Astrocyte (in vitro differentiated cells and primary cell): ENCODE results near the gene TTLL7. TPM values are rescaled to one million over a fixed set of nuclear protein-coding genes. Genes with fewer than 3 reads are reported as not detected.

Experiments used
- DNase-seq: peaks from one replicate; pipeline ENCODE4 v3.0.0-alpha.2; 2010; ENCODE audit warnings: low read depth
- FAIRE-seq: peaks from 2 replicates; lab custom pipeline; 2011; peaks lifted over from hg19 to GRCh38; lab: Jason Lieb, UNC
- H2AFZ ChIP-seq: 2 replicates; pipeline ENCODE4 v1.6.0; 2012; ENCODE audit warnings: low read depth, low read length, inconsistent platforms
- H3K27ac ChIP-seq: 2 replicates; pipeline ENCODE4 v1.5.1; 2011; ENCODE audit warnings: low read depth, low read length, inconsistent platforms
- H3K27me3 ChIP-seq: 2 replicates; pipeline ENCODE4 v1.6.0; 2011; ENCODE audit warnings: low read length, inconsistent platforms; ENCODE audit not compliant: insufficient read depth
- H3K36me3 ChIP-seq: 2 replicates; pipeline ENCODE4 v1.5.1; 2011; ENCODE audit warnings: low read length, inconsistent platforms; ENCODE audit not compliant: insufficient read depth
- H3K4me1 ChIP-seq: 2 replicates; pipeline ENCODE4 v1.5.1; 2011; ENCODE audit warnings: low read length, inconsistent platforms; ENCODE audit not compliant: insufficient read depth
- H3K4me2 ChIP-seq: 2 replicates; pipeline ENCODE4 v1.6.0; 2012; ENCODE audit warnings: low read length, inconsistent platforms
- H3K4me3 ChIP-seq: 2 replicates; pipeline ENCODE4 v1.5.1; 2011; ENCODE audit warnings: low read depth, mild to moderate bottlenecking, low read length, inconsistent platforms; ENCODE audit not compliant: insufficient read depth
- H3K79me2 ChIP-seq: 2 replicates; pipeline ENCODE4 v1.6.0; 2012; ENCODE audit warnings: mild to moderate bottlenecking, low read length, inconsistent platforms; ENCODE audit not compliant: insufficient read depth
- H3K9ac ChIP-seq: 2 replicates; pipeline ENCODE4 v1.6.0; 2012; ENCODE audit warnings: mild to moderate bottlenecking, low read length, inconsistent platforms
- H3K9me3 ChIP-seq: 2 replicates; pipeline ENCODE4 v1.5.1; 2012; ENCODE audit warnings: low read depth, mild to moderate bottlenecking, low read length, inconsistent platforms; ENCODE audit not compliant: insufficient read depth
- H4K20me1 ChIP-seq: 2 replicates; pipeline ENCODE4 v1.6.0; 2012; ENCODE audit warnings: low read length, inconsistent platforms; ENCODE audit not compliant: insufficient read depth
- H3K27ac Mint-ChIP-seq: one replicate; pipeline ENCODE4 v1.8.0; 2021; ENCODE audit warnings: mild to moderate bottlenecking, mixed read lengths; ENCODE audit not compliant: unreplicated experiment
- H3K27me3 Mint-ChIP-seq: one replicate; pipeline ENCODE4 v1.8.0; 2021; ENCODE audit warnings: low read depth, mixed read lengths; ENCODE audit not compliant: unreplicated experiment
- H3K36me3 Mint-ChIP-seq: one replicate; pipeline ENCODE4 v1.8.0; 2021; ENCODE audit warnings: low read depth, mixed read lengths; ENCODE audit not compliant: unreplicated experiment
- H3K4me1 Mint-ChIP-seq: one replicate; pipeline ENCODE4 v1.8.0; 2021; ENCODE audit warnings: low read depth, mixed read lengths; ENCODE audit not compliant: unreplicated experiment
- H3K4me3 Mint-ChIP-seq: one replicate; pipeline ENCODE4 v1.8.0; 2021; ENCODE audit warnings: mild to moderate bottlenecking, moderate library complexity, mixed read lengths; ENCODE audit not compliant: unreplicated experiment
- H3K9me3 Mint-ChIP-seq: one replicate; pipeline ENCODE4 v1.8.0; 2021; ENCODE audit warnings: mild to moderate bottlenecking, mixed read lengths; ENCODE audit not compliant: unreplicated experiment
- EZH2 ChIP-seq: IDR thresholded peaks from 2 replicates; pipeline ENCODE4 v1.6.1; 2012; ENCODE audit warnings: mild to moderate bottlenecking, low read length, inconsistent platforms; ENCODE audit not compliant: insufficient read depth
- total RNA-seq: library from RNA; stranded (reverse); gene quantifications from 2 replicates; pipeline ENCODE4 v1.2.1, GENCODE V29; 2021
- TF ChIP-seq, protein P1 (sequence below): IDR thresholded peaks from 2 replicates; pipeline ENCODE4 v1.5.1; 2011; ENCODE audit warnings: low read depth, mild to moderate bottlenecking, inconsistent platforms, low read length, moderate library complexity; ENCODE audit not compliant: insufficient read depth

Gene TTLL7
- total RNA-seq, 1 donor from 2014 or later: 28.5 TPM

DNA sequence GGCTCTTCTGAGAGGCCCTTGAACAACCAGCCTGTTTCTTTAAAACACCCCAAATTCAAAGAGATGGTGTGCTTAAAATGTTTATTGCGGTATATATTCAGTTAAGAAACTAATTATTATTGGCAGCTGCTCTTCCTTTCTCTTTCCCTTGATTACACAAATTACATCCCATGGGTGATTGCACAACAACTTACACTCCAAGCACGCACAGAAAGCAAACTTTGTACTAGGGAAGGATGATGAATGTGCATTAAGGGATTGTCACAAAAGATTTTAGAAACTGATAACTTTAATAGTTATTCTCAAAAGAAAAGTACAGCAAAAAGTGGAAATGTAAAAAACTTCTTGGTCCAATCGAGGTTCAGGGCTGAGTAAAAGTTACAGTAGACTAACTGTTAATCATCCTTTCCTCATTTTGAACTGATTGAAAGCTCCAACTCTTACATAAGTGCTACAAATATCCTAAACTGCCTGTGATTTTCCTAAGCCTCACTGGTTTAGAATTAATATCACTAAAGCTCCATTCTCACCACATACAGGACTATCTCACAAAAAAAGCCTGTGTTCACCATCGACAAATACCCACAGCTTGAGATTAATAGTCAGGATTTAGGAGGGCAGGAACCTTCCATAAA is 153.4 kb downstream of the TTLL7 start:
- no peaks in the 10 kb centered on the region for H3K36me3 ChIP-seq
- peaks cover 6% of the 10 kb centered on the region for H3K4me1 Mint-ChIP-seq
- no peaks in the 10 kb centered on the region for H3K36me3 Mint-ChIP-seq
- no peak overlapping the region for H3K4me3 Mint-ChIP-seq
- H3K9me3 ChIP-seq: no peaks in the 10 kb centered on the region
- no peaks in the 10 kb centered on the region for H3K27me3 ChIP-seq
- no peak overlapping the region for H3K4me2 ChIP-seq
- no peaks in the 10 kb centered on the region for H3K79me2 ChIP-seq
- H3K9ac ChIP-seq: no peak overlapping the region
- TF ChIP-seq EZH2: no peak
- TF ChIP-seq, protein P1, sequence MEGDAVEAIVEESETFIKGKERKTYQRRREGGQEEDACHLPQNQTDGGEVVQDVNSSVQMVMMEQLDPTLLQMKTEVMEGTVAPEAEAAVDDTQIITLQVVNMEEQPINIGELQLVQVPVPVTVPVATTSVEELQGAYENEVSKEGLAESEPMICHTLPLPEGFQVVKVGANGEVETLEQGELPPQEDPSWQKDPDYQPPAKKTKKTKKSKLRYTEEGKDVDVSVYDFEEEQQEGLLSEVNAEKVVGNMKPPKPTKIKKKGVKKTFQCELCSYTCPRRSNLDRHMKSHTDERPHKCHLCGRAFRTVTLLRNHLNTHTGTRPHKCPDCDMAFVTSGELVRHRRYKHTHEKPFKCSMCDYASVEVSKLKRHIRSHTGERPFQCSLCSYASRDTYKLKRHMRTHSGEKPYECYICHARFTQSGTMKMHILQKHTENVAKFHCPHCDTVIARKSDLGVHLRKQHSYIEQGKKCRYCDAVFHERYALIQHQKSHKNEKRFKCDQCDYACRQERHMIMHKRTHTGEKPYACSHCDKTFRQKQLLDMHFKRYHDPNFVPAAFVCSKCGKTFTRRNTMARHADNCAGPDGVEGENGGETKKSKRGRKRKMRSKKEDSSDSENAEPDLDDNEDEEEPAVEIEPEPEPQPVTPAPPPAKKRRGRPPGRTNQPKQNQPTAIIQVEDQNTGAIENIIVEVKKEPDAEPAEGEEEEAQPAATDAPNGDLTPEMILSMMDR: no peak
- H3K4me3 ChIP-seq: no peak overlapping the region
- no peaks in the 10 kb centered on the region for H4K20me1 ChIP-seq
- peaks cover 3% of the 10 kb centered on the region for H3K9me3 Mint-ChIP-seq
- H3K27ac ChIP-seq: no peak overlapping the region
- H3K27ac Mint-ChIP-seq: no peak overlapping the region
- DNase-seq (no peak), FAIRE-seq (no peak)
- no peaks in the 10 kb centered on the region for H3K4me1 ChIP-seq
- no peak overlapping the region for H2AFZ ChIP-seq
- no peaks in the 10 kb centered on the region for H3K27me3 Mint-ChIP-seq

DNA sequence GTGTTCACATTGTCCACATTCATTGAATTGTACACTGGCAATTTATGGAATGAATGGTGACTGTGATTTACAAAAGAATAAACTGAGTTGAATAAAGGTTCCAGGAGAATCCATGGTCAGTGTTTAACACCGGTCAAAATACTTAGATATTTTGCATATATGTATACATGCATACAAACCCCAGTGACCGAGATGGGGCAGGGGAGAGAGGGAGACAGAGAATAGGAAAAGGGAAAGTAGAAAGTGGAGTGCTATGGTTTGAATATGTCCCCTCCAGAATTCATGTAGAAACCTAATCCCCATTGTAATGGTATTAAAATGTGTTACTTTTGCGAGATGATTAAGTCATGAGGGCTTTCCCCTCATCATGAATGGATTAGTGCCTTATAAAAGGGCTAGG is 154.4 kb downstream of the TTLL7 start:
- Histone ChIP-seq H4K20me1 (no peaks in the 10 kb centered on the region), H3K4me3 (no peak overlapping the region), H3K4me1 (no peaks in the 10 kb centered on the region), H3K9me3 (no peaks in the 10 kb centered on the region), H3K27ac (no peak overlapping the region), H3K4me2 (no peak overlapping the region), H3K36me3 (no peaks in the 10 kb centered on the region), H3K9ac (no peak overlapping the region), H2AFZ (no peak overlapping the region), H3K27me3 (no peaks in the 10 kb centered on the region), H3K79me2 (no peaks in the 10 kb centered on the region)
- Mint-ChIP-seq H3K27me3 (no peaks in the 10 kb centered on the region), H3K4me3 (no peak overlapping the region), H3K36me3 (no peaks in the 10 kb centered on the region), H3K27ac (no peak overlapping the region), H3K9me3 (peaks cover 3% of the 10 kb centered on the region), H3K4me1 (peaks cover 7% of the 10 kb centered on the region)
- DNase-seq (no peak), FAIRE-seq (no peak)
- TF ChIP-seq EZH2: no peak
- TF ChIP-seq, protein P1: no peak

DNA sequence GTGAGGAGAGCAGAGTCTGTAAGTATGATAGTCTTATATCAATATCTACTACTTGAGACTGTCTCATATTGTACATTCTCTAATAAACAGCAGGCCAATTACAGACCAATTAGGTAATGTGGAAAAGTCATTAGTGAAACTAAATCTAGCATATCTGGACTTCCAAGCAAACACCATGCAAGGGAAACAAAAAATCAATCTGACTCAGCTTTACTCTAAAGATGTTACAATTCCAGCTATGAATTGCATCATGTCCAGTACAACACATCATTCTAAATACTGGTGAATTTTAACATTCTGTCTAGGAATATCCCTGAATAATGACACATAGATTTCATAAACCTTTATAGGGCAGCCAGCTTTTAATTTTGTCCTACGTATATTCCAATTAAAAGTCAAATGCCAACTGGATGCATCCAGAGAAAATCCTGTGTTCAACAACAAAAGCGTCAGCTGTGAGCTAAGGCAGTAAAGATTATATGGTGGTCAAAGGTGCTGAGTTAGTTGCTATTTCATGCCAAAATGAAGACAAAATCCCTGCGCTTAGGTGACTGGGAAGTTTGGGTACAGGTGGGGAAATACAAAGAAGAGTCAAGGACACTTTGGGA is 159.3 kb downstream of the TTLL7 start:
- Histone ChIP-seq H3K9me3 (no peaks in the 10 kb centered on the region), H3K9ac (no peak overlapping the region), H3K4me1 (no peaks in the 10 kb centered on the region), H4K20me1 (no peaks in the 10 kb centered on the region), H3K4me3 (no peak overlapping the region), H3K27me3 (no peaks in the 10 kb centered on the region), H3K36me3 (no peaks in the 10 kb centered on the region), H3K4me2 (no peak overlapping the region), H3K79me2 (no peaks in the 10 kb centered on the region), H3K27ac (no peak overlapping the region), H2AFZ (no peak overlapping the region)
- DNase-seq (no peak), FAIRE-seq (no peak)
- Mint-ChIP-seq H3K36me3 (no peaks in the 10 kb centered on the region), H3K27me3 (no peaks in the 10 kb centered on the region), H3K9me3 (peaks cover 3% of the 10 kb centered on the region), H3K27ac (peak overlapping the region; percentile 95), H3K4me3 (no peak overlapping the region), H3K4me1 (peaks cover 8% of the 10 kb centered on the region)
- TF ChIP-seq, protein P1: no peak
- TF ChIP-seq EZH2: no peak
